DND-41 (cell line): ENCODE measurements around the gene ADIPOR1.

Source experiments
- EZH2 ChIP-seq: IDR thresholded peaks from 3 replicates; pipeline ENCODE4 v1.6.1; 2012; ENCODE audit warnings: borderline replicate concordance, low read depth, mild to moderate bottlenecking, moderate library complexity, low read length, inconsistent platforms; ENCODE audit not compliant: severe bottlenecking
- TF ChIP-seq, protein P1 (sequence below): IDR thresholded peaks from 2 replicates; pipeline ENCODE4 v1.5.1; 2012; ENCODE audit warnings: borderline replicate concordance, low read length, moderate library complexity, mild to moderate bottlenecking; ENCODE audit not compliant: poor library complexity, severe bottlenecking; ENCODE audit errors: extremely low read depth

DNA sequence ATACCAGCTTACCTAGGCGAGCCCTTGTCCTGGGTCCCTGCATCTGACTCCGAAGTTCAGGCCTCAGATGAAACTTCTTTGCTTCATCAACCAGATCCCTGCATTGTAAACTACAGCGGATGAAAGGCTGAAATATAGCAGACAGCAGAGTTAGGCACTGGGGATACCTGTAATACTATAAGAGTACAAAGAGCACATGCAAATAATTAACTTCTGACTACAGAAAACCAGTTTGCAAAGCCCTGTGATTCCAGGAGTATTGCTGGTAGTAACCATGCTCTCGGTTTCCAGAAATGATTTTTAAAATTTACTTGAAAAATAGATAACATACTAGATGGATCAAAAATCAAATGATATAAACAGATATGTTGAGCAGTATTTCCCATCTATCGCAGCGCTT, 49.1 kb downstream of the ADIPOR1 start:
- TF ChIP-seq, protein P1, sequence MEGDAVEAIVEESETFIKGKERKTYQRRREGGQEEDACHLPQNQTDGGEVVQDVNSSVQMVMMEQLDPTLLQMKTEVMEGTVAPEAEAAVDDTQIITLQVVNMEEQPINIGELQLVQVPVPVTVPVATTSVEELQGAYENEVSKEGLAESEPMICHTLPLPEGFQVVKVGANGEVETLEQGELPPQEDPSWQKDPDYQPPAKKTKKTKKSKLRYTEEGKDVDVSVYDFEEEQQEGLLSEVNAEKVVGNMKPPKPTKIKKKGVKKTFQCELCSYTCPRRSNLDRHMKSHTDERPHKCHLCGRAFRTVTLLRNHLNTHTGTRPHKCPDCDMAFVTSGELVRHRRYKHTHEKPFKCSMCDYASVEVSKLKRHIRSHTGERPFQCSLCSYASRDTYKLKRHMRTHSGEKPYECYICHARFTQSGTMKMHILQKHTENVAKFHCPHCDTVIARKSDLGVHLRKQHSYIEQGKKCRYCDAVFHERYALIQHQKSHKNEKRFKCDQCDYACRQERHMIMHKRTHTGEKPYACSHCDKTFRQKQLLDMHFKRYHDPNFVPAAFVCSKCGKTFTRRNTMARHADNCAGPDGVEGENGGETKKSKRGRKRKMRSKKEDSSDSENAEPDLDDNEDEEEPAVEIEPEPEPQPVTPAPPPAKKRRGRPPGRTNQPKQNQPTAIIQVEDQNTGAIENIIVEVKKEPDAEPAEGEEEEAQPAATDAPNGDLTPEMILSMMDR, result no peak
- no peak for TF ChIP-seq EZH2
